ENCODE data around the gene EXO5. TPM values are rescaled to one million over a fixed set of nuclear protein-coding genes. Genes with fewer than 3 reads are reported as not detected.

The EXO5 gene
- total RNA-seq (10 to 100 TPM in 2 of 9 donors, 1 to 10 TPM in 7; 1.8 to 11.1 (median 7.1) TPM), polyA plus RNA-seq (1 to 10 TPM; 4.7 to 8.3 (median 8.2) TPM)
- long read RNA-seq, donor 1, transcript EXO5-207 (2 exons, 863 nt) = major isoform, 5 of 7 reads
- long read RNA-seq, donor 1, partial matches to known transcripts = 0 of 7 reads
- long read RNA-seq, donor 1, other reads (novel, unspliced or antisense) = 0 of 7 reads
- long read RNA-seq, donor 2, partial matches to known transcripts = 0 of 5 reads
- long read RNA-seq, donor 2, other reads (novel, unspliced or antisense) = 0 of 5 reads
- long read RNA-seq, donor 3, partial matches to known transcripts = 0 of 2 reads
- long read RNA-seq, donor 3, other reads (novel, unspliced or antisense) = 0 of 2 reads
- long read RNA-seq, donor 4, partial matches to known transcripts = 0 of 4 reads
- long read RNA-seq, donor 4, other reads (novel, unspliced or antisense) = 0 of 4 reads
- long read RNA-seq, donor 5, partial matches to known transcripts = 0 of 7 reads
- long read RNA-seq, donor 5, other reads (novel, unspliced or antisense) = 2 of 7 reads
- long read RNA-seq, donor 6, partial matches to known transcripts = 0 of 2 reads
- long read RNA-seq, donor 6, other reads (novel, unspliced or antisense) = 0 of 2 reads
- long read RNA-seq, donor 7, partial matches to known transcripts = 0 of 1 reads
- long read RNA-seq, donor 7, other reads (novel, unspliced or antisense) = 0 of 1 reads
- long read RNA-seq, donor 8, partial matches to known transcripts = 0 of 5 reads
- long read RNA-seq, donor 8, other reads (novel, unspliced or antisense) = 0 of 5 reads
- long read RNA-seq, donor 9 = 0 reads
- long read RNA-seq, donor 10, partial matches to known transcripts = 0 of 2 reads
- long read RNA-seq, donor 10, other reads (novel, unspliced or antisense) = 0 of 2 reads

DNA sequence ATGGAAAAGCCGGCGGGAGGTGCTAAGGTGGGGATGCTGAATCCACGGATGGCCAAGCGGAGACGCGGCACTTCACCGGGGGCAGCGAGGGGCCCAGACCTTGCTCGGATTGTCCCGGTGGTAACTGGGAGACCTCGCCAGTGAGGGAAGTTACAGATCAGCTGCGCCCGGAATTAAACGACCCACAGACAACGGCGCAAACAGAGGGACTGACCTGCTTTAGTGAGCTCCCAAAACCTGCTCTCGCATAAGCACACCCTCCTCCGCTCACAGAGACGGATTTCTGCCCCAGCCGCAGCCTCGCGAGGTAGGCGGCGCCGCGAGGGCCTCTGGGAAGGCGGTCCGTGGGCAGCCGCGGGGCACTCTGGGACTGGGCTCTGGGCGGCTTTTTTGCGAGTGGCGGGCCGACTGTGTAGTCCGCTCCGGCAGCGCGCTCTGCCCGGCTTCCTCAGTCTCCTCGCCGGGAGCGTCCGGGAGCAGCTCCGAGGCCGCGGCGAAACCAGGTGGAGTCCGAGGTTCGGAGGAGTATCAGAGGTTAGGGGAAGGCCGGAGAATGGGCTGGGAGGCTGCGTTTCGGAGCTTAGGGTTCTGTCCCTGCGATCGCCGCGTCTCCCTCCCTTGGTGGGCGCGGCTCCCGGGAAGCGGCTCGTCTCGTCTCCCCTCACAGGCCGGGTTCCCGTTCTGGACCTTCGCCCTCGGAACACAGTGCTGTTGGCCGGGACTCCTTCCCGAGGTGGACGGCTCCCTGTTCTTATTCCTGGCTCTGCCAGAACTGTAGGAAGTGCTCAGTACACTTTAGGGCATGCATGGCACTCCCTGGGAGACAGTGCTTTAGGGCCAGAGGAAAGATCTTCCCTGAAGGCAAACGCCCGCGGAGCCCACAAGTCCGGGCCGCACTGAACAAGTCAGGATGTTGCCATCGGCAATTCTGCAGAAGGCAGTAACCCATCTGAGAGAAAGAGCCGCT is at the start of gene EXO5:
Gene EXO5 (plus strand): TSS at position 393 of the 967 bp plus-strand sequence. CDS start 5,778 bp downstream, outside the sequence.
- DNase-seq = peak; percentile 76 to 85 (median 80)
- Histone ChIP-seq H3K4me1 (replicated peaks in 1 of 2) (peaks cover 0 to 12% of the 10 kb centered on the region in 2 donors), H3K36me3 (replicated peaks in 1 of 2) (no peaks in the 10 kb centered on the region), H3K27ac (peak within 1 kb of the TSS in 4 of 5 donors; percentile 51 to 82 (median 58)), H3K9me3 (replicated peaks in 1 of 3) (peaks cover 0 to 5% (median 0%) of the 10 kb centered on the region in 3 donors), H3K27me3 (no peaks in the 10 kb centered on the region), H3K4me3 (peak within 1 kb of the TSS; percentile 33 to 85 (median 69))
- intact Hi-C loops (cut with DNase I) = no loop called here
- TF ChIP-seq POLR2A (IDR thresholded peaks at IDR 0.05) = peak; percentile 38 to 62
- no peak for TF ChIP-seq CTCF (IDR thresholded peaks at IDR 0.05)
- 0 to 6% (median 1%) methylated on average over 13 to 76 of the region's 76 CpGs for WGBS, 4 donors

DNA sequence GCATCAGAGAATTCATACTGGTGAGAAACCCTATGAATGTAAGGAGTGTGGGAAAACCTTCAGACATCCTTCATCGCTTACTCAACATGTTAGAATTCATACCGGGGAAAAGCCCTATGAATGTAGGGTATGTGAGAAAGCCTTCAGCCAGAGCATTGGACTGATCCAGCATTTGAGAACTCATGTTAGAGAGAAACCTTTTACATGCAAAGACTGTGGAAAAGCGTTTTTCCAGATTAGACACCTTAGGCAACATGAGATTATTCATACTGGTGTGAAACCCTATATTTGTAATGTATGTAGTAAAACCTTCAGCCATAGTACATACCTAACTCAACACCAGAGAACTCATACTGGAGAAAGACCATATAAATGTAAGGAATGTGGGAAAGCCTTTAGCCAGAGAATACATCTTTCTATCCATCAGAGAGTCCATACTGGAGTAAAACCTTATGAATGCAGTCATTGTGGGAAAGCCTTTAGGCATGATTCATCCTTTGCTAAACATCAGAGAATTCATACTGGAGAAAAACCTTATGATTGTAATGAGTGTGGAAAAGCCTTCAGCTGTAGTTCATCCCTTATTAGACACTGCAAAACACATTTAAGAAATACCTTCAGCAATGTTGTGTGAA is 45.5 kb upstream of the EXO5 start:
- Histone ChIP-seq H3K36me3 (replicated peaks in 1 of 2) (no peaks in the 10 kb centered on the region), H3K4me1 (replicated peaks in 1 of 2) (no peaks in the 10 kb centered on the region), H3K27me3 (no peaks in the 10 kb centered on the region), H3K27ac (no peak overlapping the region), H3K9me3 (replicated peaks in 1 of 3) (peaks cover 6 to 85% (median 39%) of the 10 kb centered on the region in 3 donors), H3K4me3 (no peak overlapping the region)
- intact Hi-C loops (cut with DNase I) = no loop called here
- 94 to 97% (median 96%) methylated on average over 3 of the region's 3 CpGs for WGBS, 4 donors
- TF ChIP-seq CTCF (IDR thresholded peaks at IDR 0.05) (no peak), POLR2A (IDR thresholded peaks at IDR 0.05) (no peak)
- DNase-seq = no peak

- no peaks in the 10 kb centered on the region for H3K27me3 ChIP-seq
- no peak for DNase-seq
- H3K4me3 ChIP-seq = no peak overlapping the region
- H3K27ac ChIP-seq = no peak overlapping the region
- intact Hi-C loops (cut with DNase I) = no loop called here
- TF ChIP-seq POLR2A (IDR thresholded peaks at IDR 0.05) (no peak), CTCF (IDR thresholded peaks at IDR 0.05) (no peak)
- H3K9me3 ChIP-seq (replicated peaks in 1 of 3) = peaks cover 6 to 46% (median 26%) of the 10 kb centered on the region in 3 donors
- no peaks in the 10 kb centered on the region for H3K36me3 ChIP-seq (replicated peaks in 1 of 2)
- H3K4me1 ChIP-seq (replicated peaks in 1 of 2) = no peaks in the 10 kb centered on the region
- 85 to 98% (median 93%) methylated on average over 2 of the region's 2 CpGs for WGBS, 4 donors
These were observed 39.2 kb upstream of the EXO5 start for GRCh38 chr1:40469327-40469726.

Data from adrenal gland (tissue), 19 donors.